BLaER1 (cell line): ENCODE measurements around the gene ZNF599.
"Not testable (repeated sequence)": the region's sequence is repeated elsewhere in the genome, so short reads cannot be mapped to it uniquely, and the experiment has no call there.

ENCODE experiments used
- H3K27ac ChIP-seq: shearing (Covaris generic); formaldehyde crosslinking; 2 replicates; pipeline ENCODE4 v1.8.1; 2022
- H3K27me3 ChIP-seq: shearing (Covaris generic); formaldehyde crosslinking; 2 replicates; pipeline ENCODE4 v1.8.1; 2022
- H3K36me3 ChIP-seq: shearing (Covaris generic); formaldehyde crosslinking; 2 replicates; pipeline ENCODE4 v1.8.1; 2022
- H3K4me1 ChIP-seq: shearing (Covaris generic); formaldehyde crosslinking; 2 replicates; pipeline ENCODE4 v1.8.1; 2022
- H3K4me2 ChIP-seq: shearing (Covaris generic); formaldehyde crosslinking; 2 replicates; pipeline ENCODE4 v1.8.1; 2022
- H3K4me3 ChIP-seq: shearing (Covaris generic); formaldehyde crosslinking; 2 replicates; pipeline ENCODE4 v1.8.1; 2022
- H3K9ac ChIP-seq: shearing (Covaris generic); formaldehyde crosslinking; 2 replicates; pipeline ENCODE4 v1.8.1; 2022
- H3K9me3 ChIP-seq: shearing (Covaris generic); formaldehyde crosslinking; 2 replicates; pipeline ENCODE4 v1.8.1; 2022
- H4K20me1 ChIP-seq: shearing (Covaris generic); formaldehyde crosslinking; 2 replicates; pipeline ENCODE4 v1.8.1; 2022
- Cebpa-rat ChIP-seq: shearing (Covaris generic); IDR thresholded peaks from 2 replicates; pipeline ENCODE4 v1.8.1; 2022

Gene ZNF599

DNA sequence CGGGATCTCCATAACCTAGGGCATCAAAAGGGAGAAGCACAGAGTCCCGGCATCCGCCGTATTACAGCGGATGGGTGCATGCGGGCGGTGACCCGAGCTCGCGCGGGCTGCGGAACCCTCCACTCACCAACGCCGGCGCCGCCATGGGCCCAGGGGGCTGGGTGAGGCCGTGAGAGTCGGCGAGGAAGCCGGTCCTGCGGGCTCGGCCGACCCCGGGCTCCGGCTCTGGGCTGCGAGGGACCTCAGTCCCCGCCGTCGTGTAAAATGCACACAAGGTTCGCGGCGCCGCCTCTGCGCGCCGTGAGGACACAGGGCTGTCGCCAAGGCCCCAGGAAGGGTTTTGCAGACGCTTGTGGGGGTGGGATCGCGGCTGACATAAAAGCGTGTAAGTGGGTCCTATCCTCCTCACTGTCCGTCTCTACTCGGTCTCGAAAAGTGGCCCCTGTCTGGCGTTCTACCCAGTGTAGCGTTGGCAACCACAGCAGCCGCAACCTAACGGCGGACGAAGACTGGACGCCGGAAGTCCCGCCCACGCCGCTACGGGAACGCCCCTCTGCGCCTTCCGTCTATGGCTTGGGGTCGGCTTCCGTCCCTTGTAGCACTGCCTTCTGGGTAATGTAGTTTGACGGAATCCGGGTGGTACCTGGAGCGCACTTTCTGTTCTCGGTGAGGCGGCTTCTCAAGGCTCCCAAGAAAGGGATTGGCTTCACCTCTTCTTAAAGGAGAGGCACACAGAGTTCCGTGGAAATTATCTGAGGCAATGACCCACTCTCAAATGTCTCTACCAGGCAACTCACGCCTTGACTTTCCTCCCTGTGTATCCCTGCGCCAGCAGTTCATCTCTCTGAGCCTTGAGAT is at the start of gene ZNF599:
Gene ZNF599, minus strand, starts transcription at position 519 of the 858 bp plus-strand sequence. Its CDS starts 374 bp downstream, at position 145.
- Histone ChIP-seq H3K4me2 (peak within 1 kb of the TSS; percentile 98), H3K4me1 (peaks cover 10% of the 10 kb centered on the region), H3K9me3 (peaks cover 32% of the 10 kb centered on the region; the same call in 1 of the 2 replicates), H3K36me3 (peaks cover 38% of the 10 kb centered on the region), H3K27ac (peak within 1 kb of the TSS; percentile 79), H3K27me3 (no peaks in the 10 kb centered on the region), H4K20me1 (no peaks in the 10 kb centered on the region), H3K9ac (peak within 1 kb of the TSS; percentile 83), H3K4me3 (peak within 1 kb of the TSS; percentile 95)
- no peak for TF ChIP-seq Cebpa-rat

DNA sequence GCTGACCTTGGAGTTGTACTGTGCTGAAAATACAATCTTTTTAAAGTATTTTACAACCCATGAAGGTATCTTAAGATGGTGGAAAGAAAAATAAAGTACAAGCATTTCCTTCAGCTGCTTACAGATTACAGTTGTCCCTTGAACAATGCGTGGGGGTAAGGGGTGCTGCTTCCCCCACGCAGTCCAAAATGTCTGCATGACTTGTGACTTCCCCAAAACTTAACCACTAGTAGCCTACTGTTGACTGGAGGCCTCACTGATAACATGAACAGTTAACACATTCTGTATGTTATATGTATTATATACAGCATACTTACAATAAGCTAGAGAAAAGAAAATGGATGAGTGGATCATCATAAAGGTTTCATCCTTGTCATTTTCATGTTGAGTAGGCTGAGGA is 45.3 kb upstream of the ZNF599 start:
- Histone ChIP-seq H3K27me3 (no peaks in the 10 kb centered on the region), H3K36me3 (peaks cover 47% of the 10 kb centered on the region), H4K20me1 (no peaks in the 10 kb centered on the region), H3K4me1 (peaks cover 17% of the 10 kb centered on the region), H3K4me2 (no peak overlapping the region), H3K27ac (no peak overlapping the region), H3K9ac (no peak overlapping the region), H3K9me3 (peaks cover 63% of the 10 kb centered on the region), H3K4me3 (no peak overlapping the region)
- TF ChIP-seq Cebpa-rat: no peak

DNA sequence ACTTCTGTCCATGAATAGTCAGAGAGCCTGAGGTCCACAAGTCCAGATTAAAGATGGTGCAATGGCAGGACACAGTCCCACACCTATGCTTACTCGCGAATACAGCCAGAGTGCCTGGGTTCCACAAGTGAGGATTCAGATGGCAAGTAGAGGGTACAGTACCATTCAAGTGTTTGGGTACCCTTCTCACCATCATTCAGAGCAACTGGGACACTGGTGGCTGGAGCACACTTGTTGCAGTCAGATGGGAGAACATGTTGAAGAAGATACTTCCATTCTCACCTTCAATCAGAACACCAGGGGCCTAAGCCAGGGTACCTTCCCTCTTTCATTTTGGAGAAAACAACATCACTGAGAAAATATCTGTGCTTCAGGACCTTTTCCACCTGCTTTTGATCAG is 43.7 kb upstream of the ZNF599 start:
- no peak overlapping the region for H3K4me2 ChIP-seq
- no peak overlapping the region for H3K9ac ChIP-seq
- peaks cover 60% of the 10 kb centered on the region for H3K9me3 ChIP-seq
- H3K4me1 ChIP-seq: peaks cover 18% of the 10 kb centered on the region
- H3K4me3 ChIP-seq: no peak overlapping the region
- TF ChIP-seq Cebpa-rat: no peak
- H3K27ac ChIP-seq: no peak overlapping the region
- no peaks in the 10 kb centered on the region for H4K20me1 ChIP-seq
- no peaks in the 10 kb centered on the region for H3K27me3 ChIP-seq
- peaks cover 47% of the 10 kb centered on the region for H3K36me3 ChIP-seq

DNA sequence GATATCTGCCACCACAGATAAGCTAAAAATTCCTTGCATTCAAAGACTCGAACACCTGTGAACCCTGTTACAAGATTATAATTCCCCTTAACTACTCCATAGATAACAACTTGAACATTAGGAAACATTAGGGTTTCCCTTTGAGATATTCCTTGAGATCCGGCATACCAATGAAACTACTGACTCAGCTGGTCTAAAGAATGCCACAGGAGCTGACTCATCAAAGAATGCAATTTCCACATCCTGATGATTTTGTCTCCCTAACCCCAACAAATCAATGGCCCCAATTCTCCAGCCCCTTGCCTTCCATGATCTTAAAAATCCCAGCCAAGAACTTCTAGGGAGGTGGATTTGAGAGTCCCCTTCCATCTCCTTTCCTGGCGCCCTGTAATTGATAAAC is 35.6 kb upstream of the ZNF599 start:
- H3K4me2 ChIP-seq: no peak overlapping the region
- H4K20me1 ChIP-seq: no peaks in the 10 kb centered on the region
- H3K36me3 ChIP-seq: 0 out of 2 replicates have a peak, but pooled peaks cover 8% of the 10 kb centered on the region
- no peak overlapping the region for H3K27ac ChIP-seq
- no peak overlapping the region for H3K9ac ChIP-seq
- H3K4me1 ChIP-seq: 0 out of 2 replicates have a peak, but pooled peaks cover 4% of the 10 kb centered on the region
- no peaks in the 10 kb centered on the region for H3K27me3 ChIP-seq
- H3K9me3 ChIP-seq: peaks cover 42% of the 10 kb centered on the region
- no peak for TF ChIP-seq Cebpa-rat
- no peak overlapping the region for H3K4me3 ChIP-seq

DNA sequence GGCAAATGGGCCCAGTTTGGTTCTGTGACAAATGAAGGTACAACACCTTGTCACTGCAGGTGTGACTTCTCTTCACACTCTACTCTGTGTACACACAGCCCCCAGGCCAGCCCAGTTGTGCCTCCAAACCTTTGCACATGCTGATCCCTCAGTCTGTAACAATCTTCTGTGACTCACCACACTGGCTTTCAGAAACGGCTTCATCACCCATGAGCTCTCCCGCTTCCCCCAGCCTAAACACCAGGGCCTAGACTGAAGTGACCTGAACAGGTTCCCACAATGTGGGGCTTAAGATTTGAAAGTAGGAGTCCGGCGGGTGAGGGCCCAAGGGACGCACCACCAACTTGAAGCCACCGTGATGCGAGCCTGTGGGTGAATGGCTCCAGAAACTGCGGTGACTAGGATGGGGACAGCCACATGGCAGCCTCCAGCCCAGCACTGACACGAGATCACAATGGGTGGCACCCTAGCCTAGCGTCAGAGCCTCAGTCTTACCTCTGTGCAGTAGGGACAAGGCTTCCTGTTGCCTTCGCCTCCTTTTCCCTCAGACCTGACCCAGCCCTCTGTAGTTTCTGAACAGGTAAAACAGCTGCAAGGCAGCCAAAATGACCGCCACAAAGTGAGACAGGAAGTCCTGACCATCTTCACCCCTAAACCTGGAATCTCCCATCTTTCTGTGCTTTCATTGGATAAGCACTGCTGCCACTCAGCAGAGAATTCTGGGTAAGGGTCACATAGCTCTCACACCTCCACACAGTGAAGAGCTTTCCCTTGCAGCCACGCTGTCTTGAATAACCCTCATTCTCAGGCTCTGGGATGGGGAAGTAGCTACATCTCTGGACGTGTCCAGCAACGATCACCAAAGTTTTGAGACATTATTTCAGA is 34.2 kb upstream of the ZNF599 start:
- no peak for TF ChIP-seq Cebpa-rat
- Histone ChIP-seq H4K20me1 (no peaks in the 10 kb centered on the region), H3K4me3 (no peak overlapping the region), H3K27me3 (no peaks in the 10 kb centered on the region), H3K4me2 (no peak overlapping the region), H3K4me1 (no peaks in the 10 kb centered on the region), H3K9me3 (peaks cover 53% of the 10 kb centered on the region), H3K27ac (no peak overlapping the region), H3K9ac (no peak overlapping the region), H3K36me3 (0 out of 2 replicates have a peak, but pooled peaks cover 8% of the 10 kb centered on the region)

DNA sequence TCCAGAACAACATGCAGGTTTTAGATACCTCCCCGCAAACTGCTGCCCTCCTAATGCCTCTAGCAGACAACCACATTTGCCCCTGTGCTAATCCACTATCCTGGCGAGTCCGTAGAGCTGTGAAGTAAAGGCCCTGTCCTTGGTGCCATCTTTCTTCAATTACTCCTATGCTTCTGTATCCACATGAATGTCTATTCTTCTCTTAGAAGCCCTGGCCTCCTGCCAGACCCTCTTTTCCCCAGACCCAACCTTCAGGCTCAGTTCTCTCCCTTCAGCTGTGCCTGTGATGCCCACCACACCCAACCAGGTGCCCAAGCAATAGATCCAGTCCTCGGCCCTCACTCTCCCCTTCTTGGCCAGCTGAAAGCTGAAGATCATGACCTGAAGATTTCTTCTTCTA is 31.1 kb upstream of the ZNF599 start:
- H3K27me3 ChIP-seq: no peaks in the 10 kb centered on the region
- H3K4me2 ChIP-seq: no peak overlapping the region
- H3K36me3 ChIP-seq: 0 out of 2 replicates have a peak, but pooled peaks cover 3% of the 10 kb centered on the region
- H3K9ac ChIP-seq: no peak overlapping the region
- no peaks in the 10 kb centered on the region for H4K20me1 ChIP-seq
- H3K4me3 ChIP-seq: no peak overlapping the region
- TF ChIP-seq Cebpa-rat: no peak
- H3K27ac ChIP-seq: no peak overlapping the region
- H3K9me3 ChIP-seq: peaks cover 70% of the 10 kb centered on the region
- H3K4me1 ChIP-seq: no peaks in the 10 kb centered on the region

DNA sequence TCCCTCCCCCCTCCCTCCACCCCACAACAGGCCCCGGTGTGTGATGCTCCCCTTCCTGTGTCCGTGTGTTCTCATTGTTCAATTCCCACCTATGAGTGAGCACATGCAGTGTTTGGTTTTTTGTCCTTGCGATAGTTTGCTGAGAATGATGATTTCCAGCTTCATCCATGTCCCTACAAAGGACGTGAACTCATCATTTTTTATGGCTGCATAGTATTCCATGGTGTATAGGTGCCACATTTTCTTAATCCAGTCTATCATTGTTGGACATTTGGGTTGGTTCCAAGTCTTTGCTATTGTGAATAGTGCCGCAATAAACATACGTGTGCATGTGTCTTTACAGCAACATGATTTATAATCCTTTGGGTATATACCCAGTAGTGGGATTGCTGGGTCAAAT is 23.9 kb upstream of the ZNF599 start:
- not testable (repeated sequence) for H4K20me1 ChIP-seq, H3K36me3 ChIP-seq, H3K27me3 ChIP-seq, H3K4me1 ChIP-seq, H3K9ac ChIP-seq, H3K4me2 ChIP-seq, H3K4me3 ChIP-seq, H3K27ac ChIP-seq
- peaks cover 71% of the 10 kb centered on the region for H3K9me3 ChIP-seq

DNA sequence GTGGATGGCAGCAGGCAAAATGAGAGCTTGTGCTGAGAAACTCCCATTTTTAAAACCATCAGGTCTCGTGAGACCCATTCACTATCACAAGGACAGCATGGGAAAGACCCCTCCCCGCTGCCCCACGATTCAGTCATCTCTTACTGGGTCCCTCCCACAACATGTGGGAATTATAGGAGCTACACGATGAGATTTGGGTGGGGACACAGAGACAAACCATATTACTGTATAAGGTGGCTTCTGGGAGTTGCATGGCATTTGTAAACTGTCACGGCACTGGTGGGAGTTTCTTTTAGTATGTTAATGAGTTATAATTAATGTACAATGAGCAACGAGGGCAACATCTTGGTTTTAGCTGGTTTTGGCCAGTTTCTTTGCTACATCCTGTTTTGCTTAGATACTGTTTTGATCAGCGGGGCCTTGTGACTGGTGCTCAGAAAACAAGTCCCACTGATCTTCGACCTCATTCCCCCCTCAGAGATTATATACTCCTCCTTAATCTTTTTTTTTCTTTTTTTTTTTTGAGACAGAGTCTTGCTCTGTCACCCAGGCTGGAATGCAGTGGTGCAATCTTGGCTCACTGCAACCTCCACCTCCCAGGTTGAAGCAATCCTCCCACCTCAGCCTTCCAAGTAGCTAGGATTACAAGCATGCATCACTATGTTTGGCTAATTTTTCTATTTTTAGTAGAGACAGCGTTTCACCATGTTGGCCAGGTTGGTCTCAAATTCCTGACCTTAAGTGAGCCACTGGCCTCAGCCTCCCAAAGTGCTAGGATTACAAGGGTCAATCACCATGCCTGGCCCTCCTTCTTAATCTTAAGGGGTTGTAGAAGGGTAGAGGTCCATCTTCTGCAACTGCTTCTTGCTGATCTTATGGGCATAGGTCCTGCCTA is 21.3 kb upstream of the ZNF599 start:
- Histone ChIP-seq H3K4me1 (no peaks in the 10 kb centered on the region; the same call in 1 of the 2 replicates), H3K27ac (no peak overlapping the region), H3K27me3 (no peaks in the 10 kb centered on the region), H3K9me3 (peaks cover 56% of the 10 kb centered on the region), H3K4me2 (no peak overlapping the region), H4K20me1 (no peaks in the 10 kb centered on the region), H3K9ac (no peak overlapping the region), H3K36me3 (no peaks in the 10 kb centered on the region), H3K4me3 (no peak overlapping the region)
- TF ChIP-seq Cebpa-rat: no peak

DNA sequence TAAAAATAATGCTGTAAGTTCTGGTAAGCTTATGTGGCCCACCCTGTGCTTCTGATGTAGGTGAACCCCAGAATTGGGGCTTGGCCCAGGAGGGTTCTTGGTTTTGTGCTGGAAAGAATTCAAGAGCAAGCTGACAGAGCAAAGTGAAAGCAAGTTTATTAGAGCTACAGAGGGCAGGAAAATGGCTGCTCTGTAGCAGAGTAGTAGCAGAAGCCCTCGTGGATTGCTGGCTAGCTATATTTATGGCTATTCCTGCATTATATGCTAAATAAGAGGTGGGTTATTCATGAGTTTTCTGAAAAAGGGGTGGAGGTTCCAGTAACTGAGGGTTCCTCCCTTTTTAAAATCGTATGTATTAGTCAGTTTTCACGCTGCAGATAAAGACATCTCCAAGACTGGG is 20.6 kb upstream of the ZNF599 start:
- Histone ChIP-seq H3K9ac (no peak overlapping the region), H3K4me3 (no peak overlapping the region), H3K9me3 (peaks cover 49% of the 10 kb centered on the region), H3K4me2 (peak overlapping the region; percentile 42; the same call in 1 of the 2 replicates), H3K27me3 (no peaks in the 10 kb centered on the region), H4K20me1 (no peaks in the 10 kb centered on the region), H3K4me1 (no peaks in the 10 kb centered on the region; the same call in 1 of the 2 replicates), H3K27ac (no peak overlapping the region), H3K36me3 (no peaks in the 10 kb centered on the region)
- TF ChIP-seq Cebpa-rat: no peak
